Measurements from ENCODE around the gene UQCRH.
"Not testable (repeated sequence)": the region's sequence is repeated elsewhere in the genome, so short reads cannot be mapped to it uniquely, and the experiment has no call there.

The UQCRH gene

DNA sequence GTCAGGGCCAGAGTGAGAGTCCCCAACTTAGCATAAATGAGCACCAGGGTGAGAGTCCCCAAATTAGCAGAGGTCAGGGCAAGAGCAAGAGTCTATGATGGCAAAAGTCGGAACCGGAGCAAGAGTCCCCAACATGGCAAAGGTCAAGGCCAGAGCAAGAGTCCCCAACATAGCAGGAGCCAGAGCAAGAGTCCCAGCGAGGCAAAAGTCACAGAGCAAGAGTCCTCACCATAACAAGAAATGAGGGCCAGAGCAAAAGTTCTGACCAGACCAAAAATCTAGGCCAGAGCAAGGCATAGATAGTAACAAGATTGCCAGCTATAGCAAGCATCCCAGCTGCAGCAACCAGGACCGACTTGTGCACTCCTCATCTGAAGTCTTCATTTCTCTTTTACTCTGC, 40.2 kb downstream of the UQCRH start:
- peaks cover 11 to 13% of the 10 kb centered on the region in 2 donors for H3K4me1 ChIP-seq (ENCODE audit: control insufficient read depth in 1 of 2, insufficient read depth in 2 of 2, low read length in 2 of 2)
- peaks cover 20 to 30% of the 10 kb centered on the region in 2 donors for H3K36me3 ChIP-seq (ENCODE audit: control insufficient read depth in 1 of 2, insufficient read depth in 2 of 2, low read length in 2 of 2)
- no peak overlapping the region for H3K4me3 ChIP-seq (ENCODE audit: low read depth in 1 of 2, low read length in 2 of 2)
- no peak overlapping the region for H3K27ac ChIP-seq (ENCODE audit: low read depth, low read length)
- no peaks in the 10 kb centered on the region for H3K9me3 ChIP-seq (ENCODE audit: control insufficient read depth in 1 of 2, low read length in 2 of 2)
- no peak overlapping the region for H3K9ac ChIP-seq (ENCODE audit: low read depth in 1 of 2, low read length in 2 of 2)
- H3K27me3 ChIP-seq (ENCODE audit: control insufficient read depth in 1 of 2, insufficient read depth in 2 of 2, low read length in 2 of 2) = no peaks in the 10 kb centered on the region

DNA sequence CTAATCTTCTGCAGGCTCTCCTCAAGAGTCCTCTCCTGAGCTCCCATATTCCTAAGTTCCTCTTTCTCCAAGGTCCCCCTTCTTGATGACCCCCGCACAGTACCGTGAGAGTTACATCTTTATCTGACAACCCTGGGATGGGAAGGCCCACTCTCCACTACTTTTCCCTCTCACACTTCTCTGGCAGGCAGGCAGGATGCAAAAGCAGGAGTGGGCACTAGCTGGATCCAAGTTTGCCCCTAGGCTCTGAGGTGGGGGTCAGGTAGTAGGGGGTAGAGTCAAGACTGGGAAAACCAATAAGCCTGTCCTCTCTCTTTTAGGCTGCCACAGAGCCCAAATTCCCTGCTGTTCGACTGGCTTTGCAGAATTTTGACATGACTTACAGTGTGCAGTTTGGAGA, 41.0 kb downstream of the UQCRH start:
- H3K9me3 ChIP-seq (ENCODE audit: control insufficient read depth in 1 of 2, low read length in 2 of 2) = no peaks in the 10 kb centered on the region
- no peak overlapping the region for H3K27ac ChIP-seq (ENCODE audit: low read depth, low read length)
- peaks cover 23 to 33% of the 10 kb centered on the region in 2 donors for H3K36me3 ChIP-seq (ENCODE audit: control insufficient read depth in 1 of 2, insufficient read depth in 2 of 2, low read length in 2 of 2)
- H3K4me3 ChIP-seq (ENCODE audit: low read depth in 1 of 2, low read length in 2 of 2) = no peak overlapping the region
- H3K4me1 ChIP-seq (ENCODE audit: control insufficient read depth in 1 of 2, insufficient read depth in 2 of 2, low read length in 2 of 2) = peaks cover 10 to 13% of the 10 kb centered on the region in 2 donors
- H3K27me3 ChIP-seq (ENCODE audit: control insufficient read depth in 1 of 2, insufficient read depth in 2 of 2, low read length in 2 of 2) = no peaks in the 10 kb centered on the region
- no peak overlapping the region for H3K9ac ChIP-seq (ENCODE audit: low read depth in 1 of 2, low read length in 2 of 2)

DNA sequence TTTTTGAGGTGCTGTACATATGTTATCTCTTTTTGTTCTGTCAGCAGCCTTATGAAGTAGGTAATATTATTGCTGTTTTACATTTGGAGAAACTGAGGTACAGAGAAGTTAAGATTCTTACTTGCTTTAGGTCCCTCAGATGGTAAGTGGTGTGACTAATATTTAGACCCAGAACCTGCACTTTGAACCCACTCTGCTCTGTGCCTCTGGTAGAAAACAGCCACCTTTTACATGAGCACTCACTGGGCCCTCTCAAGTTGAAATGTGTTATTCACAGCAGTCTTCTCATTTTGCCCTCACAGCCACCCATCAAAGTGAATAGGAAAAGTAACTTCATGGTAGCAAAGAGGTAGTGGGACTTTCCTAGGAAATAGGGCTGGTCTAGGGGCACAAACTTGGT, 41.8 kb downstream of the UQCRH start:
- H3K27ac ChIP-seq (ENCODE audit: low read depth, low read length) = no peak overlapping the region
- H3K27me3 ChIP-seq (ENCODE audit: control insufficient read depth in 1 of 2, insufficient read depth in 2 of 2, low read length in 2 of 2) = no peaks in the 10 kb centered on the region
- H3K4me1 ChIP-seq (ENCODE audit: control insufficient read depth in 1 of 2, insufficient read depth in 2 of 2, low read length in 2 of 2) = peaks cover 8 to 10% of the 10 kb centered on the region in 2 donors
- H3K4me3 ChIP-seq (ENCODE audit: low read depth in 1 of 2, low read length in 2 of 2) = no peak overlapping the region
- H3K36me3 ChIP-seq (ENCODE audit: control insufficient read depth in 1 of 2, insufficient read depth in 2 of 2, low read length in 2 of 2) = peaks cover 28 to 37% of the 10 kb centered on the region in 2 donors
- H3K9me3 ChIP-seq (ENCODE audit: control insufficient read depth in 1 of 2, low read length in 2 of 2) = no peaks in the 10 kb centered on the region
- H3K9ac ChIP-seq (ENCODE audit: low read depth in 1 of 2, low read length in 2 of 2) = no peak overlapping the region

DNA sequence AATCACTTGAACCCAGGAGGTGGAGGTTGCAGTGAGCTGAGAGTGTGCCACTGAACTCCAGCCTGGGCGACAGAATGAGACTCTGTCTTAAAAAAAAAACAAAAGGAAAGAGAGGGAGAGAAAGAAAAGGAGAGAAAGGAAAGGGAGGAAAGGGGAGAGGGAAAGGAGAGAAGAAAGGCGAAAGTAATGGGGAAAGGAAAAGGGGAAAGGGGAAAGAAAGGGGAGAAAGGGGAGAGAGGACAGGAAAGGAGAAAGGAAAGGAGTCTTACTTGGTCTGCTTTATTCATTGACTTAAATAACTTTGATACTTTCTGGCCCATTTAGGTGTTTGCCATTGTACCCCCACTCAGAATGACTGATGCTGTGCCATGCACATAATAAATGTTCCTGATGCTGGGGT, 48.9 kb downstream of the UQCRH start:
- Histone ChIP-seq H3K36me3 (ENCODE audit: control insufficient read depth in 1 of 2, insufficient read depth in 2 of 2, low read length in 2 of 2) (peaks cover 18 to 55% of the 10 kb centered on the region in 2 donors), H3K27ac (ENCODE audit: low read depth, low read length) (no peak overlapping the region), H3K27me3 (ENCODE audit: control insufficient read depth in 1 of 2, insufficient read depth in 2 of 2, low read length in 2 of 2) (no peaks in the 10 kb centered on the region), H3K9ac (ENCODE audit: low read depth in 1 of 2, low read length in 2 of 2) (no peak overlapping the region), H3K4me3 (ENCODE audit: low read depth in 1 of 2, low read length in 2 of 2) (no peak overlapping the region), H3K4me1 (ENCODE audit: control insufficient read depth in 1 of 2, insufficient read depth in 2 of 2, low read length in 2 of 2) (no peaks in the 10 kb centered on the region), H3K9me3 (ENCODE audit: control insufficient read depth in 1 of 2, low read length in 2 of 2) (no peaks in the 10 kb centered on the region)

DNA sequence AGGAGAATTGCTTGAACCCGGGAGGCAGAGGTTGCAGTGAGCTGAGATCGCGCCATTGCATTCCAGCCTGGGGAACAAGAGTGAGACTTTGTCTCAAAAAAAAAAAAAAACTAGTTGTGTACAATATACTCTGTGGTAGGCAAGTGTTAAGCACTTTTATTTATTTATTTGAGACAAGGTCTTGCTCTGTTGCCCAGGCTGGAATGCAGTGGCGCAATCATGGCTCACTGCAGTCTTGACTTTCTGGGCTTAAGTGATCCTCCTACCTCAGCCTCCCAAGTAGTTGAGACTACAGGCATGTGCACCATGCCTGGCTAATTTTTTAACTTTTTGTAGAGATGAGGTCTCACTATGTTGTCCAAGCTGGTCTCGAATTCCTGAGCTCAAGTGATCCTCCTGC, 52.4 kb downstream of the UQCRH start:
- not testable (repeated sequence) for H3K4me1 ChIP-seq (ENCODE audit: control insufficient read depth in 1 of 2, insufficient read depth in 2 of 2, low read length in 2 of 2); H3K9ac ChIP-seq (ENCODE audit: low read depth in 1 of 2, low read length in 2 of 2); H3K4me3 ChIP-seq (ENCODE audit: low read depth in 1 of 2, low read length in 2 of 2); H3K27me3 ChIP-seq (ENCODE audit: control insufficient read depth in 1 of 2, insufficient read depth in 2 of 2, low read length in 2 of 2); H3K9me3 ChIP-seq (ENCODE audit: control insufficient read depth in 1 of 2, low read length in 2 of 2); H3K27ac ChIP-seq (ENCODE audit: low read depth, low read length)
- peaks cover 14 to 56% of the 10 kb centered on the region in 2 donors for H3K36me3 ChIP-seq (ENCODE audit: control insufficient read depth in 1 of 2, insufficient read depth in 2 of 2, low read length in 2 of 2)

DNA sequence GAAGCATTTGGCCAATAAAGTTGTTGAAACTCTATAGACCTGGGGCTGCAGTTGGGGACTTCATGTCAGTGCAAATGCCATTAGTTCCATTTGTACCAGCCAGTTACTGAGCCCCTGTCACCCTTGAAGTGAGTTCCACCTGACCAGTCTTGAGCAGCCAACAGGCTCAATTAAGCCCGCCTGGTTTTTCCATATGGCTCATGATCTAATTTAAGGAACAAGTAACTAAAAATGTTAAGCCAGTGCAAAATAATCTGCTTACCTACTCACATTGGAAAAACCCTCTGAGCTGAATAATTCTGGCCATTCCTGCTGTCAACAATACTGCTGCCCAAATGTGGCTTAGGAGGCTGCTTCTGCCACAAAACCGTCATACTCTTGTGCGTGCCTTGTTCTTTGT, 58.7 kb downstream of the UQCRH start:
- Histone ChIP-seq H3K36me3 (ENCODE audit: control insufficient read depth in 1 of 2, insufficient read depth in 2 of 2, low read length in 2 of 2) (peaks cover 17 to 49% of the 10 kb centered on the region in 2 donors), H3K9ac (ENCODE audit: low read depth in 1 of 2, low read length in 2 of 2) (no peak overlapping the region), H3K27me3 (ENCODE audit: control insufficient read depth in 1 of 2, insufficient read depth in 2 of 2, low read length in 2 of 2) (no peaks in the 10 kb centered on the region), H3K4me3 (ENCODE audit: low read depth in 1 of 2, low read length in 2 of 2) (no peak overlapping the region), H3K27ac (ENCODE audit: low read depth, low read length) (no peak overlapping the region), H3K9me3 (ENCODE audit: control insufficient read depth in 1 of 2, low read length in 2 of 2) (no peaks in the 10 kb centered on the region), H3K4me1 (ENCODE audit: control insufficient read depth in 1 of 2, insufficient read depth in 2 of 2, low read length in 2 of 2) (no peaks in the 10 kb centered on the region)

DNA sequence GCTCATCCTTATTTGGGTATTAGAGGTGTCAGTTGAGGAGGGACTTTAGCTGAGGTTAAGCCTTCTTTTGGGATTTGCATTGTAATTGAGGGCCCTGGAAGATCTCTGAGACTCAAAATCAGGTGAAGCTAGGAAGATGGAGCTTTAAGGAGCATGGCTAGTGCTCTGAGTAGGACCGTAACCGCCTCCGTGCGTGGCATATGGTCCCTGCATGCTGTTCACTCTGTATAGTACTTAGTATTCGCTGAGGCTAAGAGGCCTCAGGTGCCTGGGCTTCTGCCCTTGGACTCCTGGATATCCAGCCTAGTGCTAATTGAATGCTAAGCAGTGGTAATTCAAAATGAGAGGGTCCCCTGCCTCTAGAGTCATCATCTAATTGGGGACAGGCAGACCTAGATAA, 59.6 kb downstream of the UQCRH start:
- no peak overlapping the region for H3K4me3 ChIP-seq (ENCODE audit: low read depth in 1 of 2, low read length in 2 of 2)
- H3K9me3 ChIP-seq (ENCODE audit: control insufficient read depth in 1 of 2, low read length in 2 of 2) = no peaks in the 10 kb centered on the region
- H3K27ac ChIP-seq (ENCODE audit: low read depth, low read length) = no peak overlapping the region
- no peaks in the 10 kb centered on the region for H3K4me1 ChIP-seq (ENCODE audit: control insufficient read depth in 1 of 2, insufficient read depth in 2 of 2, low read length in 2 of 2)
- H3K9ac ChIP-seq (ENCODE audit: low read depth in 1 of 2, low read length in 2 of 2) = no peak overlapping the region
- H3K27me3 ChIP-seq (ENCODE audit: control insufficient read depth in 1 of 2, insufficient read depth in 2 of 2, low read length in 2 of 2) = no peaks in the 10 kb centered on the region
- H3K36me3 ChIP-seq (ENCODE audit: control insufficient read depth in 1 of 2, insufficient read depth in 2 of 2, low read length in 2 of 2) = peaks cover 17 to 48% of the 10 kb centered on the region in 2 donors

DNA sequence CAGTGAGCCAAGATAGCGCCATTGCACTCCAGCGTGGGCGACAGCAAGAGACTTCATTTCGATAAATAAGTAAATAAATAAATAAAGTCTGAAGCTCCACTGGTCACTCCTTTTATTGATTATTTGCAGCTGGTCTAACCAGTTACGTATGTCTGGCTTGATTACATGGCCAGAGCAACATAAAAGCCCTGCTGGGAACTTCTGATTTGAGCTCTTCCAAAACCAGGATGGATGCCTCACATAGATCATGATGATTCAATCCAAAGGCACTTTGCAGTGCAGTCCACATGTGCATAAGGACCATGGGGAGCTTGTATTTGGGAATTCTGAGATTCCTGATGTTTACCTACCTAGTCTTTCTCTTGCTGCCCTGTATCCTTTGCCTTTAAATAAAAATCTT, 61.1 kb downstream of the UQCRH start:
- Histone ChIP-seq H3K4me1 (ENCODE audit: control insufficient read depth in 1 of 2, insufficient read depth in 2 of 2, low read length in 2 of 2) (no peaks in the 10 kb centered on the region), H3K9ac (ENCODE audit: low read depth in 1 of 2, low read length in 2 of 2) (no peak overlapping the region), H3K36me3 (ENCODE audit: control insufficient read depth in 1 of 2, insufficient read depth in 2 of 2, low read length in 2 of 2) (peaks cover 17 to 51% of the 10 kb centered on the region in 2 donors), H3K4me3 (ENCODE audit: low read depth in 1 of 2, low read length in 2 of 2) (no peak overlapping the region), H3K27ac (ENCODE audit: low read depth, low read length) (no peak overlapping the region), H3K9me3 (ENCODE audit: control insufficient read depth in 1 of 2, low read length in 2 of 2) (no peaks in the 10 kb centered on the region), H3K27me3 (ENCODE audit: control insufficient read depth in 1 of 2, insufficient read depth in 2 of 2, low read length in 2 of 2) (no peaks in the 10 kb centered on the region)

DNA sequence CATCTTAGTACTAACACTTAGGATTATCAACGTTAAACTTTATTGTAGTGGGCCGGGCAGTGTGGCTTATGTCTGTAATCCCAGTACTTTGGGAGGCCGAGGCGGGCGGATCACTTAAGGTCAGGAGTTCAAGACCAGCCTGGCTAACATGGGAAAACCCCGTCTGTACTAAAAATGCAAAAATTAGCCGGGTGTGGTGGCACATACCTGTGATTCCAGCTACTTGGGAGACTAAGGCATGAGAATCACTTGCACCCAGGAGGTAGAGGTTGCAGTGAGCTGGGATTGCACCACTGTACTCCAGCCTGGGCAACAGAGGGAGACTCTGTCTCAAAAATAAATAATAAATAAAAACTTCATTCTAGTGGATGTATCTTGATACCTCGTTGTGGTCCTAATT, 62.3 kb downstream of the UQCRH start:
- H3K27ac ChIP-seq (ENCODE audit: low read depth, low read length); H3K9me3 ChIP-seq (ENCODE audit: control insufficient read depth in 1 of 2, low read length in 2 of 2); H3K9ac ChIP-seq (ENCODE audit: low read depth in 1 of 2, low read length in 2 of 2); H3K27me3 ChIP-seq (ENCODE audit: control insufficient read depth in 1 of 2, insufficient read depth in 2 of 2, low read length in 2 of 2); H3K4me1 ChIP-seq (ENCODE audit: control insufficient read depth in 1 of 2, insufficient read depth in 2 of 2, low read length in 2 of 2); H3K4me3 ChIP-seq (ENCODE audit: low read depth in 1 of 2, low read length in 2 of 2): not testable (repeated sequence)
- peaks cover 12 to 47% of the 10 kb centered on the region in 2 donors for H3K36me3 ChIP-seq (ENCODE audit: control insufficient read depth in 1 of 2, insufficient read depth in 2 of 2, low read length in 2 of 2)

Measured in duodenal mucosa (tissue), 2 donors.